ENCODE results near the gene PLXNA2. TPM values are rescaled to one million over a fixed set of nuclear protein-coding genes. Genes with fewer than 3 reads are reported as not detected.

Gene PLXNA2
- total RNA-seq, 1 experiment from 2014 or later, result 0.89 TPM

DNA sequence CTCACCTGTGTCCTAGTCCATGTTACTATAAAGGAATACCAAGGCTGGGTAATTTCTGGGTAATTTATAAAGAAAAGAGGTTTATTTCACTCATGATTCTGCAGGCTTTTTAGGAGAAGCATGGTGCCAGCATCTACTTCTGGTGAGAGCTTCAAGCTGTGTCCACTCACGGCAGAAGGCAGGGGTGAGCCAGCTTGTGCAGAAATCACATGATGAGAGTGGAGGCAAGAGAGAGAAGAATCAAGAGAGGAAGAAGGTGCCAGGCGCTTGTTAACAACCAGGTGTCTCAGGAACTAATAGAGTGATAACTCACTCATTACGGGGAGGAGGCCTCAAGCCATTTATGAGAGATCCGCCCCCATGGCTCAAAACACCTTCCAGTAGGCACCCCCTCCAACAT is 265.7 kb downstream of the PLXNA2 start:
- BruUV-seq (replicated peaks), result no TSS peak
- RAD21 ChIA-PET (ENCODE audit: low non-redundant PET in 1 of 2, low total read pairs in 2 of 2, uncharacterized antibody in 2 of 2, unreplicated experiment in 2 of 2), result no interaction called here

More for the DNA sequence above, 265.7 kb downstream of the PLXNA2 start:
- H3K79me2 ChIP-seq (ENCODE audit: insufficient read depth, low read length), result no peaks in the 10 kb centered on the region
- H3K4me2 ChIP-seq (ENCODE audit: low read length), result no peak overlapping the region
- H3K9me3 ChIP-seq (ENCODE audit: control insufficient read depth in 1 of 2, insufficient read depth in 1 of 2, low read depth in 1 of 2, low read length in 2 of 2), result no peaks in the 10 kb centered on the region
- peaks cover 9% of the 10 kb centered on the region; the same call in 1 of the 2 replicates for H3K27me3 ChIP-seq (ENCODE audit: insufficient read depth, low read length)
- no peak for DNase-seq (ENCODE audit: low read depth, low spot score)
- H4K20me1 ChIP-seq (ENCODE audit: insufficient read depth), result no peaks in the 10 kb centered on the region
- H3K9ac ChIP-seq (ENCODE audit: low read length), result no peak overlapping the region
- no peaks in the 10 kb centered on the region for H3K9me2 ChIP-seq (ENCODE audit: insufficient read depth)
- no peak overlapping the region for H2AFZ ChIP-seq (ENCODE audit: low read depth, low read length, poor library complexity, severe bottlenecking)
- ChIA-PET CTCF (no interaction called here), POLR2A (no interaction called here)
- TF ChIP-seq SP1 (IDR thresholded peaks at IDR 0.05; ENCODE audit: low read depth) (no peak), ZFX (IDR thresholded peaks at IDR 0.05) (no peak), EZH2 (IDR thresholded peaks at IDR 0.05) (no peak), SRF (IDR thresholded peaks at IDR 0.05; ENCODE audit: low read depth) (no peak), ELF1 (IDR thresholded peaks at IDR 0.05; ENCODE audit: borderline replicate concordance, low read depth) (no peak), POLR2A (IDR thresholded peaks at IDR 0.05; ENCODE audit: borderline replicate concordance, extremely low read depth, insufficient read depth, insufficient read length) (no peak), RAD21 (IDR thresholded peaks at IDR 0.05; ENCODE audit: low read depth) (no peak), CEBPB (IDR thresholded peaks at IDR 0.05; ENCODE audit: low read depth) (no peak), SIN3A (IDR thresholded peaks at IDR 0.05; ENCODE audit: low read depth) (no peak), CBX3 (IDR thresholded peaks at IDR 0.05; ENCODE audit: low read depth) (no peak), EZH2phosphoT487 (IDR thresholded peaks at IDR 0.05; ENCODE audit: borderline replicate concordance) (no peak), JUND (IDR thresholded peaks at IDR 0.05) (no peak), REST (IDR thresholded peaks at IDR 0.05; ENCODE audit: low read depth) (no peak), POLR2AphosphoS5 (IDR thresholded peaks at IDR 0.05; ENCODE audit: low read depth, low read length) (no peak), CTCF (IDR thresholded peaks at IDR 0.05 in 2 of 3, conservative IDR thresholded peaks at IDR 0.05 in 1 of 3; ENCODE audit: borderline replicate concordance in 1 of 3, insufficient read depth in 1 of 3, low read depth in 2 of 3, low read length in 2 of 3) (no peak)
- TF ChIP-seq, protein P1, sequence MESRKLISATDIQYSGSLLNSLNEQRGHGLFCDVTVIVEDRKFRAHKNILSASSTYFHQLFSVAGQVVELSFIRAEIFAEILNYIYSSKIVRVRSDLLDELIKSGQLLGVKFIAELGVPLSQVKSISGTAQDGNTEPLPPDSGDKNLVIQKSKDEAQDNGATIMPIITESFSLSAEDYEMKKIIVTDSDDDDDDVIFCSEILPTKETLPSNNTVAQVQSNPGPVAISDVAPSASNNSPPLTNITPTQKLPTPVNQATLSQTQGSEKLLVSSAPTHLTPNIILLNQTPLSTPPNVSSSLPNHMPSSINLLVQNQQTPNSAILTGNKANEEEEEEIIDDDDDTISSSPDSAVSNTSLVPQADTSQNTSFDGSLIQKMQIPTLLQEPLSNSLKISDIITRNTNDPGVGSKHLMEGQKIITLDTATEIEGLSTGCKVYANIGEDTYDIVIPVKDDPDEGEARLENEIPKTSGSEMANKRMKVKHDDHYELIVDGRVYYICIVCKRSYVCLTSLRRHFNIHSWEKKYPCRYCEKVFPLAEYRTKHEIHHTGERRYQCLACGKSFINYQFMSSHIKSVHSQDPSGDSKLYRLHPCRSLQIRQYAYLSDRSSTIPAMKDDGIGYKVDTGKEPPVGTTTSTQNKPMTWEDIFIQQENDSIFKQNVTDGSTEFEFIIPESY (IDR thresholded peaks at IDR 0.05; ENCODE audit: extremely low read depth, insufficient replicate concordance, low read length), result no peak
- TF ChIP-seq, protein P2, sequence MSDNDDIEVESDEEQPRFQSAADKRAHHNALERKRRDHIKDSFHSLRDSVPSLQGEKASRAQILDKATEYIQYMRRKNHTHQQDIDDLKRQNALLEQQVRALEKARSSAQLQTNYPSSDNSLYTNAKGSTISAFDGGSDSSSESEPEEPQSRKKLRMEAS (IDR thresholded peaks at IDR 0.05), result no peak
- H3K36me3 ChIP-seq (ENCODE audit: control insufficient read depth in 1 of 2, insufficient read depth in 2 of 2, low read length in 2 of 2), result no peaks in the 10 kb centered on the region
- no peak for ATAC-seq
- H3K4me1 ChIP-seq (ENCODE audit: control insufficient read depth in 1 of 2, insufficient read depth in 2 of 2, low read length in 2 of 2), result no peaks in the 10 kb centered on the region
- H3K4me3 ChIP-seq (replicated peaks in 1 of 2; ENCODE audit: low read depth in 1 of 2, low read length in 2 of 2), result no peak overlapping the region
- intact Hi-C loops (cut with micrococcal nuclease), result no loop called here
- no peak overlapping the region for H3K27ac ChIP-seq (ENCODE audit: low read depth, low read length)

All from HCT116 (cell line).